Motor neuron (in vitro differentiated cells): ENCODE results near the gene PUS3. TPM values are rescaled to one million over a fixed set of nuclear protein-coding genes. Genes with fewer than 3 reads are reported as not detected.
"Not testable (repeated sequence)": the region's sequence is repeated elsewhere in the genome, so short reads cannot be mapped to it uniquely, and the experiment has no call there.

ENCODE experiments used
- ATAC-seq, 8 experiments: fragments of 200-7000 bp; cut with Tn5 transposase; replicated peaks in 6 of 8; 2 replicates each; pipeline ENCODE4 v1.8.0; 2021; ENCODE audit warnings: mild to moderate bottlenecking in 8 of 8, moderate library complexity in 8 of 8
- H3K27ac ChIP-seq, 2 donors: fragments of 250-450 bp; sonication (Bioruptor Pico); 2 replicates each; pipeline ENCODE4 v1.9.0; 2021; ENCODE audit warnings: antibody characterized with exemption in 2 of 2, mild to moderate bottlenecking in 2 of 2, moderate library complexity in 1 of 2
- H3K4me1 ChIP-seq, 2 donors: fragments of 250-450 bp; sonication (Bioruptor Pico); replicated peaks in 1 of 2; 2 replicates each; pipeline ENCODE4 v1.6.1; 2021; ENCODE audit warnings: antibody characterized with exemption in 2 of 2, mild to moderate bottlenecking in 2 of 2, moderate library complexity in 1 of 2
- H3K4me3 ChIP-seq, 5 donors: fragments of 250-450 bp; sonication (Bioruptor Pico); 2 replicates each; pipeline ENCODE4 v1.9.0; 2021; ENCODE audit warnings: antibody characterized with exemption in 5 of 5, mild to moderate bottlenecking in 5 of 5, moderate library complexity in 4 of 5
- WGBS, 10 experiments: fragments of 450-650 bp; shearing (Covaris generic); methylation state at CpG; one replicate each; pipeline ENCODE4 v1.0.0; 2022; 5-methylcytosine and 5-hydroxymethylcytosine counted together
- in situ Hi-C, 9 experiments: fragments of 400-800 bp; cut with MboI; loops; one replicate each; pipeline ENCODE4 v1.15.0; 2021; ENCODE audit warnings: low sequenced_read_pairs in 9 of 9, low pct_unique_long_range_greater_than_20kb in 2 of 9; ENCODE audit not compliant: unreplicated experiment in 9 of 9
- total RNA-seq, 8 experiments: library from RNA; unstranded; fragments of 300-600 nt; gene quantifications; 2 replicates each; pipeline versions ENCODE4 v1.2.3 to v1.2.4, GENCODE V29; 2022

PUS3 gene
- total RNA-seq, 8 experiments from 2014 or later: 11.9 to 24.3 (median 15.9) TPM

GRCh38 chr11:125871391-125872137 is 31.4 kb downstream of the PUS3 start:
- in situ Hi-C loops: loop anchor here in 3 of 9 experiments (10.0 to 25.0 kb wide), 2 partner anchors 234 to 247 kb away; partner anchors contain the start of gene CHEK1 (in 3 of the 3)
- ATAC-seq: peak in 3 of 8 experiments; percentile 57 to 71 (median 68)
- Histone ChIP-seq H3K27ac (no peak overlapping the region), H3K4me1 (no peaks in the 10 kb centered on the region), H3K4me3 (no peak overlapping the region)
- 0 to 100% (median 68%) methylated on average over 1 to 8 of the region's 10 CpGs for WGBS, 10 experiments

GRCh38 chr11:125869521-125869920 is 33.5 kb downstream of the PUS3 start:
- Histone ChIP-seq H3K4me1 (no peaks in the 10 kb centered on the region), H3K27ac (no peak overlapping the region), H3K4me3 (no peak overlapping the region)
- ATAC-seq: no peak
- 28 to 100% (median 75%) methylated on average over 1 to 2 of the region's 2 CpGs; no CpG with 5 or more reads in 2 of the 10 experiments for WGBS, 10 experiments
- in situ Hi-C loops: loop anchor here in 2 of 9 experiments (25.0 kb wide), 1 partner anchor 232 kb away; the partner anchor contains the start of gene CHEK1 (in 2 of the 2)

GRCh38 chr11:125865354-125865753 is 37.7 kb downstream of the PUS3 start:
- H3K4me1 ChIP-seq, H3K27ac ChIP-seq, H3K4me3 ChIP-seq, ATAC-seq: not testable (repeated sequence)
- 92 to 100% methylated on average over 2 of the region's 4 CpGs; no CpG with 5 or more reads in 8 of the 10 experiments for whole genome bisulfite sequencing, 10 experiments
- in situ Hi-C loops: loop anchor here in 2 of 9 experiments (25.0 kb wide), 1 partner anchor 228 kb away; the partner anchor contains the start of gene CHEK1 (in 2 of the 2)

- in situ Hi-C loops: loop anchor here in 2 of 9 experiments (25.0 kb wide), 1 partner anchor 225 kb away; the partner anchor contains the start of gene CHEK1 (in 2 of the 2)
- H3K4me1 ChIP-seq, H3K27ac ChIP-seq, H3K4me3 ChIP-seq, ATAC-seq: not testable (repeated sequence)
- no CpG with 5 or more reads among the region's 33 CpGs for WGBS, 10 experiments
These were observed 40.2 kb downstream of the PUS3 start for GRCh38 chr11:125862786-125863185.

- 40 to 78% (median 53%) methylated on average over 1 to 7 of the region's 9 CpGs; no CpG with 5 or more reads in 4 of the 10 experiments for WGBS, 10 experiments
- in situ Hi-C loops: loop anchor here in 2 of 9 experiments (25.0 kb wide), 1 partner anchor 220 kb away; the partner anchor contains the start of gene CHEK1 (in 2 of the 2)
- not testable (repeated sequence) for H3K4me3 ChIP-seq, ATAC-seq, H3K4me1 ChIP-seq, H3K27ac ChIP-seq
These were observed 45.3 kb downstream of the PUS3 start for GRCh38 chr11:125857670-125858069.

- no peak for ATAC-seq
- Histone ChIP-seq H3K27ac (no peak overlapping the region), H3K4me3 (no peak overlapping the region), H3K4me1 (no peaks in the 10 kb centered on the region)
- in situ Hi-C loops: no loop called here
These were observed 56.8 kb downstream of the PUS3 start for GRCh38 chr11:125846188-125846587.

Other genes with a start within 250 kb of the PUS3 start
- gene ACRV1, start 222.4 kb downstream of the PUS3 start, total RNA-seq: under 1 TPM; 0.10 to 0.72 (median 0.47) TPM
- gene PATE1, start 156.9 kb downstream of the PUS3 start, total RNA-seq: 1 to 10 TPM in 1 of 8 experiments, under 1 TPM in 4, not detected in 3; 0.18 to 1.4 (median 0.33) TPM
- gene PATE2, start 124.4 kb downstream of the PUS3 start, total RNA-seq: under 1 TPM in 6 of 8 experiments, not detected in 2; 0.13 to 0.62 (median 0.42) TPM
- 1 to 10 TPM in 1 of 8 experiments, under 1 TPM in 2, not detected in 5; 0.11 to 1.0 (median 0.17) TPM for gene PATE3, start 115.1 kb downstream of the PUS3 start, total RNA-seq
- gene PATE4, start 69.9 kb downstream of the PUS3 start, total RNA-seq: under 1 TPM in 7 of 8 experiments, not detected in 1; 0.18 to 0.95 (median 0.38) TPM
- gene HYLS1, start 15.5 kb downstream of the PUS3 start, total RNA-seq: 10 to 100 TPM in 1 of 8 experiments, 1 to 10 TPM in 7; 1.8 to 10.4 (median 2.8) TPM
- 10 to 100 TPM in 3 of 8 experiments, 1 to 10 TPM in 3, under 1 TPM in 2; 0.36 to 16.4 (median 5.4) TPM for gene DDX25, start 1.3 kb upstream of the PUS3 start, total RNA-seq
- under 1 TPM in 5 of 8 experiments, not detected in 3; 0.05 to 0.47 (median 0.09) TPM for gene VSIG10L2, start 42.8 kb upstream of the PUS3 start, total RNA-seq
- 10 to 100 TPM in 4 of 8 experiments, 1 to 10 TPM in 4; 1.3 to 16.9 (median 10.3) TPM for gene CDON, start 159.7 kb upstream of the PUS3 start, total RNA-seq